ENCODE results near the gene NRG3.

The NRG3 gene

DNA sequence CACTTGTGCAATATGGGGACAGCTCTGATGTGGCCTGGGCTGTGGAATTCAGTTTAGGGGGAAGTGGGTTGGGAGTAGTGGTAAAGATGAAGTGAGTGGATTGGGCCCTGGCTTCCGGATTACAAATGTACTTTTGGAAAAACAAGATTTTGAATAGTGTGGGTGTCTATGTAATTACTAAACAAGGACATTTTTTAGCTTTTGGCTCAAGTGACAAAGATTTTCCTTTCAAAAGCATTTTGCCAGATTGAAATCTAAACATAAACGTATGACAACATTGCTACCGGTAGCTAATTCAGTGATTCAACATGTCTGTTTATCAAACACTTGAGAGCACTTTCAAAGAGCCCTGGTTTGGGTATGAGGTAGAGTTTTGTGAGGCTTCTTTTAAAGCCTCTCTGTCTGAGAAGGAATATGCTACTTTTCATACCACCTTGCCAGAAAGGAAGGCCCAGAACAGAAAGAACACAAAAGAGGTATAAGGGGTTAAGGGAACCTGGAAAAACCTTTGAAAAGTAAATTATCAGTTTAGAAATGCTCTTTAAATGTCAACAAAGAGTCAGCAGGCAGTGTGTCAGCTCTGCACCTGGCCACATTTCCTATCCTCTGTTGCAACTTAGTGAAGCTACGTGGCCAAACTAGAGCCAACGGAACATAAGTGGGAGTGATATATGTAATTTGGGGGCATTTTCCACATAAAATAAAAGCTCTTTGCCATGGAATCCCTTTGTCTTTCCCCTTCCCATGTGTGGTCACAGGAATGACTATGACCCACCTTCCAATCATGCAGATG, 516.1 kb downstream of the NRG3 start:
- no peak for DNase-seq (ENCODE audit: low read depth in 2 of 2)

DNA sequence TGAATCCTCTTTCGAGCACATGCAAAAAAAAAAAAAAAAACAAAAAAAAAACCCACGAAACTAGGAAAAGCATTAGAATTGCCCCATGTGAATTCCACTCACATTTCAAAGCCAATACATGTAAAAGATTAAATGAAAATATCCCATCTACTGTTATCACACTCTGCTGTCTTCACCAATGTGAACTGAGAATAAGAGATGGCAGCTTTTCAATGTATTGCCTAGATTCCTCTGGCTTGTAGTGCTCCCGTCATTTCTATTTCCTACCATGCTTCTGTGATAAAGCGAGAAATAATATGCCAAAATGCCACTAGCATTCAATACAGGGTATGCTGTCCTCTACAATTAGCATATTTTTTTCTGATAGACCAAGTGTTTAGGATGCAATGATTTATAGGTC, 517.0 kb downstream of the NRG3 start:
- DNase-seq (ENCODE audit: low read depth in 2 of 2) = no peak

DNA sequence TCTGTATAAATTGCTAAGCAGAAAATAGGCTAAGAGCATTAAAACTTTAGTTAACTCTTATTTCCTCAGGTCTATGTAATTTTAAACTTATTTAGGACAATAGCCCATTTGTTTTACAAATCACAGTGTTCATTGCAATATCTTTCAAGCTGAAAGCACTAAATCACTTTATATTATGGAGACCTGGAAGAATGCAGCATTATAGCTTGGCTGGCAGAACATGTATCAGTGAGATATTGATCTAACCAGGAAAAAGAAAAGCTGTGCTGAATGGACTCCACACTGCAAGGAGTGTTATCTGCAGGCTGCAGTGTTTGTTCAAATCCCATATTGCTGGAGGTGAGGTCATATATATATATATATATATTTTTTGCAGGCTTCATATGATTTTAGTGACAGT, 517.5 kb downstream of the NRG3 start:
- DNase-seq (ENCODE audit: low read depth in 2 of 2) = no peak

DNA sequence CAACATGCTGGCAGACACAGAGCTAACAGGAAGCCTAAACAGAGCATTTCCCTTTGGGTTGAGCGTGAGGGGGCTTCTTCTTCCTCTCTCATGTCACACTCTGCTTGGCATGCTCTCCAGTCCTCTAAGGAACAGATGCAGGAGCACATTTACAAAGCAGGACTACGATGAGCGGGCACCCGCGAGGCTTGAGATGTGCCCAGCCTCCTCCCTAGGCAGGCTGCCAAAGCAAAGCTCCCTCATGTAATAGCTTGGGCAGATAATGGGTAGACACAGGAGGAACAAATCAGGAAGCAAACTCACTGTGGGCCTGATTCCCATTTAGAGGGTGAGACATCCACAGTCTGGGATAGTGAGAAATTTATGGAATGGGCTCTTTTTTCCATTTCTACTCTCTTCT, 519.1 kb downstream of the NRG3 start:
- no peak for DNase-seq (ENCODE audit: low read depth in 2 of 2)

DNA sequence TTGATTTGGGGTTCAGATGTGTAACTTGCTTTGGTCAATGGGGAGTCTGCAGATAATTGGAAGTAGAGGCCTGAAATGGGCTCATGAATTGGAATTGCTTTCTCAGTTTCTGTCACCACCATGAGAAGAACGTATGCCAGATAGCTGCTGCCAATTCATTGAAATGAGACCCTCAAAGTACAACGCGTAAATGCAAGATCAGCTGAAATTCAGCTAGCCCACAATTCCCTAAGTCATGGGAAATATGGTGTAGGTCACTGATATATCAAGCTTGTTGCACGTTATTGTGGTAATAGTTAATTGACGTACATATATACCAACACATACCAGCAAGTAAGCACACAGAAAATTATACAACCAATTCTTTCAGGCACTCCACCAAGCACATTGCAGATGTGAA, 520.0 kb downstream of the NRG3 start:
- no peak for DNase-seq (ENCODE audit: low read depth in 2 of 2)

DNA sequence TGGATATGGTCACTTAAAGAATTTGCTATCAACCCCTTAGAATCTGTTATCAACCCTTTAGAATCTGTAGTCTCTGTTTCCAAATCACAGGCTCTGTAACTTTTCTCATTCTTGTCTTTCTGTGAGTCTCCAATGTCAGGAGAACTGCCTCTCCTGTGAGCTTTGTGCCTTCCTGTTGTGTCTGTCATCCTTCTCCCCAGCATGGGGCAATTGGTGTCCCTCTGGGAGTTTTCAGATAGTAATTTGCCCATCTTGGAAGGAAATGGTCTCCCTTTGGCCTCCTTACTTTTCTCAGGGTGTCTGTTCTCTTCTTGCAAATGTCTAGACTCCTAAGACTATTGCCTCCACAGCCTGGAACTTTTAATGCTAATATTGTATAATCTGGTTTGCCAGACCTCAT, 521.9 kb downstream of the NRG3 start:
- no peak for DNase-seq (ENCODE audit: low read depth in 2 of 2)

DNA sequence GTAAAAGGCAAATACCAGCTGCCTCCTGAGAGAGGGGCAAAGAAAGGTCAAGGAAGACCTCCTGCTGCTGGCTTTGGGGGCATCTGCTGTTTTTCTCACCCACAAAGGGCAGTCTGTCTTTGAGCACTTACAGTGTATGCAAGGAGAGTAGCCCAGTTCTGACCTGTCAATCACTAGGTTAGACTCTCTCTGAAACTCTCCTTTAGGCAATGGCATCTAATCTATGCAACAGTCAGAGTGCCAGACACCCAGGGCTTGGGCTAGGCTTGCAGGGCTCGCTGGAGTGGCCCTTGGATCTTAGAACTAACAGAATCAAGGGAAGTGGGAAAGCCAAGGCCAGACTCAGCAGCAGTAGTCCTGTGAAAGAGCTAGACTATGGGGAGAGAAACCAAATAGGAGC, 522.9 kb downstream of the NRG3 start:
- no peak for DNase-seq (ENCODE audit: low read depth in 2 of 2)

DNA sequence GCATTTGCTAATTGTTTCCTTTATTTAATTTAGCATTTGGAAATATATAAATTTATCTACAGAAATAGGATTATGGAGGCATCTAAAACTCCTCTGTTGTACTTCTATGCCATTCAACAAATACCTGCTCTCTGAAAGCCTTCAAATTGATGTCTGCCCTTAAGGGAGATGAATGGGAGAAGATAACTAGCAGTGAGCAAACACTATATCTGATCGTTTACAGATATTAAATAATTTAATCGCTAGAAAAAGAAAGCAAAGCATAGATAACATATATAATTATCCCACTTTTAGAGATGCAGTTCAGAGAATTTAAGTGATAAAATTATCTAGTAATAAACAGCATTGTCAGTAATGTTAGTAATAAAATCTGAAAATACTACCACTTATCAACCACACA, 524.9 kb downstream of the NRG3 start:
- DNase-seq (ENCODE audit: low read depth in 2 of 2) = no peak

DNA sequence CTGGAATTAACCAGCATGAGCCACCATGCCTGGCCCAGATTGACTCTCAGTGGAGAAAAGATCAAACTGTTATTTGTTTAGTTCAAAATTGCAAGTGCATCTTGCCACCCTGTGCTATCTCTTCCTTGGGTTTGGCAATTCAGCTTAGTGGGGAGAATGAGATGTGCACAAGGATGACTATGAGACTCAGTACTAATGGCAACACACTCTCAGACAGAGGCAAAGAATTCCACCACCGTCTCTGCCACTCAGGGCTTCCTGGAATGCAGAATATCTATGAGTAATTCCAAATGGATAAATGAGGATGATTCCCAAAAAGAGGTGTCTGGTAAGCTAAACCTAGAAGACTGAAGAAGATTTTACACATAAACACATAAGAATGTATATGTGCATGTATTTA, 525.8 kb downstream of the NRG3 start:
- DNase-seq (ENCODE audit: low read depth in 2 of 2) = no peak

DNA sequence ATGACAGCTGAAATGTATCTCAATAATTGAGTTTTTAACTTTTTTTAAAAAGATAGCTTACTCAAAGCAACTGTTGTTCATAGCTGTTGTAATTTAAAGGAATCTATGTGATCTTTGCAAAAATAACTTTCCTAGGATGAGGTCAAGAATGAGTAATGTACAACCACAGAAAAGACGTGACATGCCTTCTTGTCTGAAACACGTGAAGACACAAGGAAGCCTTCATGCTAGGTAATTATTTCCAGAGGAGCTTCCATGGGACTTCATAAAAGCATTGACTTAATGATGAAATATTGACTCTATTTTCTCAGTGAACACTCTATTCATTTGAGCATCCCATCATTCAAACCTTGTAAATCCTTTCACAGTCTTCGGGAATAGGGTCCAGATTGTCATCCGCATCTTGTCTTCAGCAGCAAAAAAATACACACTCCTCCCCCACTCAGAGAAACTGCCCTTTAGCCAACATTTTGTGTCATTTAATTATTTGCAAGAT, 528.0 kb downstream of the NRG3 start:
- no peak for DNase-seq (ENCODE audit: low read depth in 2 of 2)

DNA sequence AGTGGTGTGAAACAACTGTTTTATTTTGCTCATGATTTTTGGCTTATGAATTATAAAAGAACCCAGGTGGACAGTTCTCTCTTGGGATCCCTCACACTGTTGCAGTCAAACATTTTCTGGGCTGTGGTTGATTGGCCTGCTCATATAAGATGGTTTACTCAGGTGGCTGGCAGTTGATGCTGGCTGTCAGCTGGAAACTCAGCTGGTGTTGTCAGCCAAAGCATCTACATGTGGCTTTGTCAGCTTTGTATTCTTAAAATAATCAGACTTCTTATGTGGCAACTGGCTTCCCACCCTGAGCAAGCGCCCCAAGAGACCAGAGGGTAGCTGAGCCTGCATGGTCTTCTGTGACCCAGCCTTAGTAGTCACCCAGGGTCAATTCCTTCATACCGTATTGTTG, 534.7 kb downstream of the NRG3 start:
- DNase-seq (ENCODE audit: low read depth in 2 of 2) = no peak

DNA sequence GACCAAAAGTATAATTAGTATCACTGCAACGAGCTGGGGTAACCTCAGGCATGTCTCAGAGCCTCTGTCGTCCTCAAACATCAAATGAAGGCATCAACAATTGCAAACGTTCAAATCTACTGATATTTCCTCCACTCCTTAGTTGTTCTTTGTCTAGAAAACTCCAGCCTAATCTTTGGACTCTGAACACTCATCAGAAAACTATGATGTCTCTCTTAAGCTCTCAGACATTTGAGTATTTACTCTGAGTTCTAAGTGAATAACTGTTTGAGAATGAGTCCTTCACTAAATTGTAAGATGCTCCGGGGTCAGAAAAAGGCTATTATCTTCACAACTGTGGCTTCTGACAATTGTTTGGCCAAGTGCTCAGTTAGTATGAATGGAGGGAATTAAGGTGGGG, 536.4 kb downstream of the NRG3 start:
- DNase-seq (ENCODE audit: low read depth in 2 of 2) = no peak

DNA sequence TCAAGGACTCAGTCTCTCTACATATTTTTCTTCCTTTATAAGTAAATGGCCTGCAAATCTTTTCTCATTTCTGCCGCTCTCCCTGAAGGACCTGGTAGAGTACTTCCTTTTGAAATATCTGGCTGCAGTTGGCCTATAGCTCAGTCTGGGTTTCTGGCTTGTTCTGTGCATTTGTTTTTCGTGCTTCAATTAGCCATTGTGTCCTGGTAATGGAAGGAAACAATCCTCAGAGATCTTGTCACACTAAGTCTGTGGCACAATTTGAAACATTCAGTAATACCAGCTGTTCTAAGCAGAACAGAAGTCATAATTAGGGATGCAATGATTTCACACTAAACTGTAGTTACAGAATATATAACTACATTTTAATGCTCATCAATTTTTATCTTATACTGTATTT, 545.0 kb downstream of the NRG3 start:
- no peak for DNase-seq (ENCODE audit: low read depth in 2 of 2)

DNA sequence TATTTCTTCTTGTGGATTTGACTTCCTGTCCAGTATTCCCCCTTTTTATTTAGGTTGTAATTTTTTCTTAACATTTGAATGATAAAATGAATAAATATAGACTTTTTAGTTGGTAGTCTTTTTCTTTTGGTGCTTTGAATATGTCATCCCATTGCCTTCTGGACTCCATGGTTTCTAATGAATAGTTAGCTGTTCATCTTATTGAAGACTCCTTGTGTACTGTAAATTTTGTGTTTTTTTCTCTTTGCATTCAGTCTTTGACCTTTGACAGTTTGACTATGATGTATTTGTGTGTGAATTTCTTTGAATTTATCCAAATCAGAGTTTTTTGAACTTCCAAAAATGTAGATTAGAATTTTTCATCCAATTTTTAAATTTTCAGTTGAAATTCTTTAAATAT, 554.3 kb downstream of the NRG3 start:
- no peak for DNase-seq (ENCODE audit: low read depth in 2 of 2)

DNA sequence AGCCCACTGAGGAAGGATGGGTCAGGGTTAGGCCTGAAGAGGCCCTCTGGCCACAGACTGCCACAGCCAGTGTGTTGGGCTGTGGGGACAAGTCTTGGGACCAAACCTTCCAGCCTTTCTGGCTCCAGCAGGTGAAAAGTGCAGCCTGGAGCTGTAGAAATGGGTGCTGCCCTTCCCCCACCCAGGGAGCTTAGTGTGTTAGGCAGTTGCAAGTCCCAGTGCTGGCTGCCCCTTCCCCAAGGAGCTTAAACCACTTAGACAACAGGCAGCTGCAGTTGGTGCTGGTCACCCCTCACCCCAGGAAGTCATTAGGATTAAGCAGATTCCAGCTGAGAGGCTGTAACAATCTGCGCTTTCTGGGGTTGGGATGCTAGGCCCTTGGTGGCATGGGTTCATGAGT, 563.3 kb downstream of the NRG3 start:
- DNase-seq (ENCODE audit: low read depth in 2 of 2) = no peak

DNA sequence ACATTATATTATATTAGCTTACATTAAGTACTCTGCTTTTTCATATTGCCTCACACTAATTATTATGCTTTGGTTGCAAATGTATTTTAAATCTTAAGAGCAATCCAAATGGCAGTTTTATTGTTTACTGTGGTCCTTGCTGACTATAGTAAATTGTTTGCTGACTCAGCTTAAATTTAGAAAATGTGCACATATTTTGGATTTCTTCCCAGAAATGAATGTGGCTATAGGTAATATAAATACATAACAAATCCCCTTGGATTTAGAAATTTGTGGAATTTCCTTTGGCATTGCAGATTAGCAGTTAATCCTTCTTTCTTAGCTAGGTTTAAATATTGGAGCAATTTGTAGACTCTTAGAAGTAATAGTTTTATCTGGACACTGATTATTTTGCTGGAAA, 565.8 kb downstream of the NRG3 start:
- no peak for DNase-seq (ENCODE audit: low read depth in 2 of 2)

DNA sequence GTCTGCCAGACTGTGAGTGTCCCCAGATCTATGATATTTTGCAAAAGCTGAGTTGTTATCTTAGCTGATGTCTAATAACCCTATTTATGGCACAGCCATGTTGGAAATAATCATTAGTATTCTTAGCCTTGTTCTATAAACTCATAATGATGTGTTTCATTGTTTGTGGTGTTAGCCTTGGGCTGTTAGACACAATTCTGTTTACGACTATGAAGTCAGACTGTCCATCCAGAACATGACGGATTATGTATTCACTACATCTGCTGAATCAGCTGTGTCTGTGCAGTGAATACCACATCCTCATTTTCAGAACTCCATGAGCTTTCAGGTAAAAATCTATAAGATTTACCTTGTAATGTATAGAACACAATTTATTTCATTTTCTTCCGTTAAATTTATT, 577.1 kb downstream of the NRG3 start:
- no peak for DNase-seq (ENCODE audit: low read depth in 2 of 2)

DNA sequence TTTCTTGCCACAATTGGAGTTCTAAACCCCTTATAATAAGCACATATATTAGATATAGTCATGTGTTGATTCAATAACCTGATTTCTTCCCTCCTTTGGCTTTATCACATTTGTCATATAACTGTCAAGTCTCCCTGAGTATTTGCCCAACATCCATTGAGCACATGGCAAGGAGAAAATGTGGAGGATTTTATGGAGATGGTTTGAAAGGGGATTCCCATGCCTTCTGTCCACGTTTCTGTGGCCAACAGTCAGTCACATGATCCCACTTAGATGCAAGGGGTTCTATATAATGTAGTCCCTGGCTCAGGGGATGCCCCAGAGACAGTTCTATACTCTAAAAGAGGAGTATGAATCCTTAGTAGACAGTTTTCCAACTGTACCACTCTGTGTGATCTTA, 577.7 kb downstream of the NRG3 start:
- no peak for DNase-seq (ENCODE audit: low read depth in 2 of 2)

DNA sequence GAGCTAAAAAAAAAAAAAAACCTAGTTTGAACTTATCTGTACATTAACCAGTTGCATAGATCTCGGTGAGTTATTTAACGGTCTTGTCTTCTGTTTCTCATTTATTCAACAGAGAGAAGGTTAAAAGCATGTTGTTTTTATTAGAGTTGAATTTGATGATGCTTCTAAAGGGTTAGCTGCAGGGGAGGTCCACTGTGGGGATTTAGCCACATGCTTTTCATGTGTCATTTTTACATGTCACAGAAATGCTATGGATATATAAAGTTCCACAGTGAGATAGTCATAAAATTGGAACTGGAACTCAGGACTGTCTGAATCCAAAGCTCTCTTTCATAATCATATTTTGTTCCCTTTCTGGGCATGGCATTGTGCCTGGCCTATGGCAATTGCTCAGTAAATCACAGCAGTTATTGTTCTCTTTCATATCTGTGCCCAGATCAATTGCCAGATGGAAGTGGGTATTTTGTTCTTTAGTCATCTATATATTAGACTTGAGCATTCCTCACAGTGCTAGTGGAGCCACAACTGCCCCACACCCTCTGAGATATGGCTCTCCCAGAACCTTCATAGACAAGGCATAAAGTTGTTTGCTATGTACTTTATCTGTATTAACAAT, 578.8 kb downstream of the NRG3 start:
- DNase-seq (ENCODE audit: low read depth in 2 of 2) = no peak

DNA sequence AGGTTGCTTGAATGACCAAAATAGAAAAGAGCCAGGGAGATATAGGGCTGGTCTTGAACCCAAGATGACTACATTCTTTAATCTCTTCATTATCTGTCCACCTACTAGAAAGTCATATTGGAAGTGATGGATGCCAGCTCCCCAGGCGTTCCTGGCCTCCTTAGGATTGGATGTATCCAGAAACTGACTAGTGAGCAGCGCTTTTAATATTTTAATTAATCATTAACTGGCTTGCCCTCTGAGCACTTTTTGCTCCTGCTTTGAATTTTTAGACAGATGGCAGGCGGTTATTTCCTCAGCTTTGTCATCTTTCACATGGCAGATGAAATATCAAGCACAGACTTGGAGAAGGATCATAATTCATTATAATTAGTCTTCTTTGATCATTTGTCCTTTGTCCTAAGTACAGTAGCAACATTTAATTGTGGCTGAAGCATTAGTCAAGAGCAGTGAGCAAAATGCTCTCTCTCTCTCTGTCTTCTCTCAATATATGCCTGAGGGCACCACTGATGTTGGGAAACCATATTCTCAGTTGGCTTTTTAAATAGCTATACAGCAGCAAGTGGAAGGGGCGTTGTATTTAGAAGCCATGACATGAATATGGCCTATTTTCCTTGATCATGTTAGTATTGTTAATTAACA, 588.0 kb downstream of the NRG3 start:
- no peak for DNase-seq (ENCODE audit: low read depth in 2 of 2)

DNA sequence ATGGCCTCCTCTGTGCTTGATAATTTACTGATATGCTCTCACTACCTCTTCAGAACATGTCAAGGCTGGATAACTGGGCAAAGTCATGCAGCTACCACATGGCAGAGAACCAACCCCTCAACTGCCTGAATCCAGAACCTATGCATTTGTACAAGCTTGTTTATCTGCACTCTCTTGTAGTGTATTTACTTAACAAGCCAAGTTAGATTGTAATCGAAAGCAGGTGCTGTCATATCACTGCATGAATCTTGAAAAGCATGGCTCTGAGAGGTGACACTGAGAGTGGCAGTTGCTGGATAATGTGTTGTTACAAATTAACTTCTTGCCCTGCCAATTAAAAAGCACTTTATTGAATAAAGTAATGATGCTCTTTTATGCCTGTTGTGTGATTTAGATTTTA, 588.6 kb downstream of the NRG3 start:
- DNase-seq (ENCODE audit: low read depth in 2 of 2) = no peak

DNA sequence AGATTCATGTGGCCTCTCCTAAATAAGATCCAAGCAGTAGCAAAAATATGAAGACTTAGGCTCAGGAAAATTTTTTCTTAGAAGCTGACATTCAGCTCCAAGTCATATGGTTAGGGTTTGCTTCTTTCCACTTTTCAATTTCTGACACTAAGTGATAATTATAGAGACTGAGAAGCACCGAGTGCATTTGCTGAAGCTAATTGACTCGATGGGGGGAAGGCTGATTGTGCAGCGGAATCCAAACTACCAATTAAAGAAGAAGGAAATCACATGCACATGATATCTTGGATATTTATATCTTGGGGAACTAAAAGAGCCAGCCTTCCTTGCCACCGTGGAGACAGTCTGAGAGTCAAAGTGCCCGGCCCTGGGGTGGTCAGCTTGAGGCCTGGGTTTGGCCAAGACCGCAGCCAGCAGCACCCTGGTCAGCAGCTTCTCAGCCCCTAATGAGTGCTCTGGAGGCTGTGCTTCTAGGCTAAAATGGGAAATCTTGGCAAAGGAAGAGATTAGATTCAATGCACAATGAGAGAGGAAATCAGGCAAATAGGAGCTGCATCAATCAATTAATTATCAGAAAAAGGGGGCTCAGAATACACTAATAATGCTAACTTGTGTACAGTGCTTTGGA, 589.3 kb downstream of the NRG3 start:
- DNase-seq (ENCODE audit: low read depth in 2 of 2) = no peak

DNA sequence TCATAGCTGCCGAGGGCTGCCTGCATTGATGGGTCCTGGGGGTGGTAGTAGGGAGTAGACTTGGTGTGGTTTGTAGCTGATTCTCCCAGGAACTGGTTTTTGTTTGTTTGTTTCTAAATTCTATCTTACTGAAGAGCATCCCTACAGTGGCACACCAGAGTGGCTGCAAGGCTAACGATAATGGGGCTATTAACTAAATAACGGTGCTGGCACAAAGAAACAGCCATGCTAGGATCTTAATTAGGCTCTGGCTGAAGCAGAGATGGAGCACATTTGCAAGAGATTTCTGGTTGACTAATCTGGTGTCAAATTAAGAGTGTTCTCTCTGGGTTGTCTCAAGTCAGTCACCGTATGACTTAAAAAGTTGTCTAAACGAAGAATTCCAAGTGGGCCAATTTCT, 590.0 kb downstream of the NRG3 start:
- no peak for DNase-seq (ENCODE audit: low read depth in 2 of 2)
